HEK293 (cell line): ENCODE measurements around the gene MTMR6.

Experiments
- CTCF ChIA-PET: fragments of 350-600 bp; formaldehyde crosslinking; extraction: SDS; loops from one replicate; lab custom pipeline; 2021; ENCODE audit warnings: antibody characterized with exemption; lab: Yijun Ruan, JAX
- POLR2A ChIA-PET: fragments of 300-600 bp; formaldehyde crosslinking; extraction: SDS; loops from one replicate; lab custom pipeline; 2020; ENCODE audit warnings: antibody characterized with exemption, inconsistent platforms; lab: Yijun Ruan, JAX
- H3K27ac ChIP-seq: fragments of 200-500 bp; sonication (Bioruptor generic); 2 replicates; pipeline ENCODE4 v1.5.1; 2014; ENCODE audit warnings: low read depth, low read length, control low read depth, inconsistent platforms; ENCODE audit errors: extremely low read depth
- H3K36me3 ChIP-seq, 2 experiments: fragments of 200-500 bp in 1 of 2; sonication (Bioruptor generic) in 1 of 2; 1 replicate in 1 of 2; 2 replicates in 1 of 2; pipeline ENCODE4 v1.5.1; 2014 to 2017; ENCODE audit warnings: inconsistent platforms in 2 of 2, low read length in 2 of 2; ENCODE audit not compliant: control insufficient read depth in 2 of 2, insufficient read depth in 1 of 2
- H3K4me1 ChIP-seq: fragments of 200-500 bp; sonication (Bioruptor generic); 2 replicates; pipeline ENCODE4 v1.5.1; 2014; ENCODE audit warnings: mild to moderate bottlenecking, low read length, inconsistent platforms; ENCODE audit not compliant: control insufficient read depth, insufficient read depth
- H3K4me3 ChIP-seq: 2 replicates; pipeline ENCODE4 v1.5.1; 2011; ENCODE audit warnings: low read depth, mild to moderate bottlenecking, control low read depth, low read length, moderate library complexity
- H3K9me3 ChIP-seq: fragments of 200-500 bp; sonication (Bioruptor generic); 2 replicates; pipeline ENCODE4 v1.5.1; 2014; ENCODE audit warnings: low read depth, low read length, inconsistent platforms; ENCODE audit not compliant: control insufficient read depth, insufficient read depth
- EGR2 ChIP-seq: fragments of 450-650 bp; formaldehyde crosslinking; IDR thresholded peaks from 2 replicates; pipeline ENCODE4 v1.5.1; 2016; ENCODE audit warnings: low read depth, missing biosample characterization, missing genetic modification characterization
- GLI4 ChIP-seq: fragments of 450-650 bp; formaldehyde crosslinking; IDR thresholded peaks from 2 replicates; pipeline ENCODE4 v1.5.1; 2016; ENCODE audit warnings: missing biosample characterization, missing genetic modification characterization
- HOXD13 ChIP-seq: sonication (generic); formaldehyde crosslinking; IDR thresholded peaks from 2 replicates; pipeline ENCODE4 v1.8.0; 2022; ENCODE audit warnings: missing genetic modification reagents, borderline replicate concordance
- KLF1 ChIP-seq: fragments of 450-650 bp; formaldehyde crosslinking; IDR thresholded peaks from 2 replicates; pipeline ENCODE4 v1.5.1; 2016; ENCODE audit warnings: missing biosample characterization, missing genetic modification characterization
- KLF9 ChIP-seq: fragments of 450-650 bp; formaldehyde crosslinking; IDR thresholded peaks from 2 replicates; pipeline ENCODE4 v1.5.1; 2016; ENCODE audit warnings: missing biosample characterization, missing genetic modification characterization, low read depth
- SALL2 ChIP-seq: fragments of 450-650 bp; formaldehyde crosslinking; IDR thresholded peaks from 2 replicates; pipeline ENCODE4 v1.5.0; 2017; ENCODE audit warnings: missing biosample characterization, mild to moderate bottlenecking, missing genetic modification characterization, borderline replicate concordance
- SP2 ChIP-seq: fragments of 450-650 bp; formaldehyde crosslinking; IDR thresholded peaks from 2 replicates; pipeline ENCODE4 v1.5.1; 2016; ENCODE audit warnings: missing biosample characterization, missing genetic modification characterization
- TCF7L2 ChIP-seq: IDR thresholded peaks from 2 replicates; pipeline ENCODE4 v1.6.1; 2011; ENCODE audit warnings: low read depth, mild to moderate bottlenecking, inconsistent platforms, low read length, moderate library complexity, borderline replicate concordance
- ZBTB48 ChIP-seq: fragments of 450-650 bp; formaldehyde crosslinking; IDR thresholded peaks from 2 replicates; pipeline ENCODE4 v1.5.1; 2016; ENCODE audit warnings: missing biosample characterization, missing genetic modification characterization
- ZNF138 ChIP-seq: fragments of 450-650 bp; formaldehyde crosslinking; IDR thresholded peaks from 2 replicates; pipeline ENCODE4 v1.5.1; 2016; ENCODE audit warnings: missing biosample characterization, missing genetic modification characterization, borderline replicate concordance
- ZNF404 ChIP-seq: fragments of 450-650 bp; formaldehyde crosslinking; IDR thresholded peaks from 2 replicates; pipeline ENCODE4 v1.5.1; 2017; ENCODE audit warnings: missing biosample characterization, missing genetic modification characterization
- ZNF473 ChIP-seq: fragments of 450-650 bp; formaldehyde crosslinking; IDR thresholded peaks from 2 replicates; pipeline ENCODE4 v1.5.1; 2017; ENCODE audit warnings: missing biosample characterization, missing genetic modification characterization
- ZNF514 ChIP-seq: fragments of 450-650 bp; formaldehyde crosslinking; IDR thresholded peaks from 2 replicates; pipeline ENCODE4 v1.5.1; 2016; ENCODE audit warnings: missing biosample characterization, missing genetic modification characterization
- ZNF654 ChIP-seq: fragments of 450-650 bp; formaldehyde crosslinking; IDR thresholded peaks from 2 replicates; pipeline ENCODE4 v1.5.1; 2016; ENCODE audit warnings: low read depth, missing biosample characterization, missing genetic modification characterization
- ZNF677 ChIP-seq: fragments of 450-650 bp; IDR thresholded peaks from 2 replicates; pipeline ENCODE4 v1.5.0; 2018; ENCODE audit warnings: missing biosample characterization, mild to moderate bottlenecking, missing genetic modification characterization, moderate library complexity
- ZNF707 ChIP-seq: fragments of 450-650 bp; formaldehyde crosslinking; IDR thresholded peaks from 2 replicates; pipeline ENCODE4 v1.5.1; 2016; ENCODE audit warnings: missing biosample characterization, missing genetic modification characterization
- ZNF747 ChIP-seq: fragments of 450-650 bp; formaldehyde crosslinking; IDR thresholded peaks from 2 replicates; pipeline ENCODE4 v1.5.1; 2016; ENCODE audit warnings: missing biosample characterization, missing genetic modification characterization
- TF ChIP-seq, protein P1 (sequence below): fragments of 450-650 bp; formaldehyde crosslinking; IDR thresholded peaks from 2 replicates; pipeline ENCODE4; 2016; ENCODE audit warnings: missing biosample characterization, missing genetic modification characterization
- TF ChIP-seq, protein P2 (sequence below): fragments of 450-650 bp; formaldehyde crosslinking; IDR thresholded peaks from 2 replicates; pipeline ENCODE4 v1.5.1; 2016; ENCODE audit warnings: missing biosample characterization, missing genetic modification characterization

Gene MTMR6

DNA sequence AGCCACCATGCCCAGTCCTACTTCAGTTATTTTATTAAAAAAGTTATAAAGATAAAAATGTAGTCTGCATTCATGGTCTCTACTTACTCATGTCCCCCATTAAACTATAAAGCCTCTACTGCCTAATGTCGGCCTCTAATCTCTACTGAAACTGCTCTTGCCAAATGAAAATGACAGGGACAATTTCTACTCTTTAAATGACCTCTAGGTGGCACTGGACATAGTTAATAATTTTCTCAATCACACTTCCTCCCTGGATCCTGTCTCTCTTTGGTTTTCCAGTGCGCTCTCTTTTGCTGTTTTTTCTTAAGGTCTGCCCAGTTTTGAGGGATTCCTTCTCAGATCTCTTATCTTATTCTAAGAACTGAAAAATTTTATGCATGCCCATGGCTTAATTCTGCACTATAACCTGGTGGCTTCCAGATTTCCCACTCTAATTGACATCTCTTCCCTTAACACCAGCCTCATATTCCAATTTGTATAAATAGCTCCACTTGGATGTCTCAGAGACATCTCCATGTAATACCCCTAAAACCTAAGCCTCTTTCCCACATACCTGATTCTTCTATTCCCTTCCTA lies 54.3 kb downstream of the MTMR6 start:
- CTCF ChIA-PET = interaction anchor here (0.6 to 2.8 kb wide), 9 partner anchors 8 to 1043 kb away, joined by 3 to 10 read pairs (median 4); no protein-coding TSS in a partner anchor
- Histone ChIP-seq H3K4me3 (no peak overlapping the region), H3K27ac (no peak overlapping the region), H3K36me3 (no peaks in the 10 kb centered on the region), H3K9me3 (no peaks in the 10 kb centered on the region)
- TF ChIP-seq GLI4 = no peak
- TF ChIP-seq ZNF654 (tag by site-specific recombination) = peak; percentile 28
- TF ChIP-seq, all 188 proteins: peak for 1
- POLR2A ChIA-PET = no interaction called here
- H3K4me1 ChIP-seq = no peaks in the 10 kb centered on the region

DNA sequence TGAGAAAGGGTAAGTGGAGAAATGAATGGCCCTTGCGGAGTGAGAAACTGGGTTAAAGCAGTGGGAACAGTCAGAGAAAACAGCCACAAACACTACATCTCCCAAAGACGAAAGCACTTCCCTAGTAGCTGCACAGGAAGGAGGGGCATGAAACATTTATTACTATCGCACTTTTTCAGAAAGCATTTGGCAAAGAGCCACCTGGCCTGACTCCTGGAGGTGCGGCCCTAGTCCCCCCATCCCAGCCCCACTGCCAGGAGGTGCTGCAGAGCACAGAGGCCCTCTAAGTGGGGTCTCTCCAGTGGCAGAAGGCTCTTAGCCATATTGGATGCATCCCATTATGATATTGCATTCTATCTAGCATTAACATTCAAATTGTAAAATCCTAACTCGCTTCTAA lies 55.8 kb downstream of the MTMR6 start:
- Histone ChIP-seq H3K27ac (no peak overlapping the region), H3K4me1 (no peaks in the 10 kb centered on the region), H3K36me3 (no peaks in the 10 kb centered on the region), H3K4me3 (no peak overlapping the region), H3K9me3 (no peaks in the 10 kb centered on the region)
- ChIA-PET CTCF (no interaction called here), POLR2A (no interaction called here)
- no peak for TF ChIP-seq SALL2 (tag by site-specific recombination)

DNA sequence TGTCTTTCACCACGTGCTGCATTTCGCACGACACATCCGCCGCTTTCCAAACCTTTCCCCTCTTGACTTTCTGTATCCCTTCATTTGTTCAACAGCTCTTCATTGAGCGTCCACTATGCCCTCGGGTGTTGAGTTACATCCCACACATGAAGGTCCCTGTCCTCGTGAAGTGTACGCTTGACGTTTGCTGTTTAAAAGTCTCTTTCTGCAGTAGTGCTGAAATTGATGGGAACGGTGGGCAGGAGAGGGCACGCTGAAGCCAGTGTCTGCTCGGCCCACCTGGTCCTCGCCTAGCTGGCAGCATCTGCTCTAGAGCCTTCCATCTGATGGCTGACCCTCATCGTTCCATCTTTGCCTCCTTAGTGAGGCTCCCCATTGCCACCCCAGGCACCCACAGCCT lies 59.6 kb downstream of the MTMR6 start:
- Histone ChIP-seq H3K36me3 (no peaks in the 10 kb centered on the region), H3K4me1 (no peaks in the 10 kb centered on the region), H3K27ac (no peak overlapping the region), H3K9me3 (no peaks in the 10 kb centered on the region), H3K4me3 (no peak overlapping the region)
- TF ChIP-seq KLF9 (tag by site-specific recombination) (no peak), ZNF138 (tag by site-specific recombination) (no peak), EGR2 (tag by site-specific recombination) (no peak), SP2 (tag by site-specific recombination) (no peak), KLF1 (no peak), ZNF404 (tag by site-specific recombination) (no peak), TCF7L2 (no peak), HOXD13 (CRISPR knock-in tag) (no peak), ZBTB48 (tag by site-specific recombination) (no peak), ZNF514 (tag by site-specific recombination) (no peak), ZNF747 (tag by site-specific recombination) (no peak), ZNF707 (tag by site-specific recombination) (no peak), ZNF677 (tag by site-specific recombination) (no peak), ZNF473 (tag by site-specific recombination) (no peak)
- TF ChIP-seq, protein P1, sequence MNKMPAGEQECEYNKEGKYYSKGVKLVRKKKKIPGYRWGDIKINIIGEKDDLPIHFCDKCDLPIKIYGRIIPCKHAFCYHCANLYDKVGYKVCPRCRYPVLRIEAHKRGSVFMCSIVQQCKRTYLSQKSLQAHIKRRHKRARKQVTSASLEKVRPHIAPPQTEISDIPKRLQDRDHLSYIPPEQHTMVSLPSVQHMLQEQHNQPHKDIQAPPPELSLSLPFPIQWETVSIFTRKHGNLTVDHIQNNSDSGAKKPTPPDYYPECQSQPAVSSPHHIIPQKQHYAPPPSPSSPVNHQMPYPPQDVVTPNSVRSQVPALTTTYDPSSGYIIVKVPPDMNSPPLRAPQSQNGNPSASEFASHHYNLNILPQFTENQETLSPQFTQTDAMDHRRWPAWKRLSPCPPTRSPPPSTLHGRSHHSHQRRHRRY (tag by site-specific recombination) = no peak
- TF ChIP-seq, protein P2, sequence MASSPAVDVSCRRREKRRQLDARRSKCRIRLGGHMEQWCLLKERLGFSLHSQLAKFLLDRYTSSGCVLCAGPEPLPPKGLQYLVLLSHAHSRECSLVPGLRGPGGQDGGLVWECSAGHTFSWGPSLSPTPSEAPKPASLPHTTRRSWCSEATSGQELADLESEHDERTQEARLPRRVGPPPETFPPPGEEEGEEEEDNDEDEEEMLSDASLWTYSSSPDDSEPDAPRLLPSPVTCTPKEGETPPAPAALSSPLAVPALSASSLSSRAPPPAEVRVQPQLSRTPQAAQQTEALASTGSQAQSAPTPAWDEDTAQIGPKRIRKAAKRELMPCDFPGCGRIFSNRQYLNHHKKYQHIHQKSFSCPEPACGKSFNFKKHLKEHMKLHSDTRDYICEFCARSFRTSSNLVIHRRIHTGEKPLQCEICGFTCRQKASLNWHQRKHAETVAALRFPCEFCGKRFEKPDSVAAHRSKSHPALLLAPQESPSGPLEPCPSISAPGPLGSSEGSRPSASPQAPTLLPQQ (tag by site-specific recombination) = no peak
- ChIA-PET POLR2A (no interaction called here), CTCF (no interaction called here)
